Trophoblast cell (in vitro differentiated cells and primary cell): ENCODE results near the gene ZNF385C.
A peak's percentile ranks its signal among the peaks of the same experiment; 100 is the strongest.

Experiments
- DNase-seq, 2 donors: peaks; one replicate each; pipeline ENCODE4 v3.0.0-alpha.2; 2016
- H2AFZ ChIP-seq: 2 replicates; pipeline ENCODE4 v1.6.1; 2013; ENCODE audit warnings: low read length, moderate library complexity, mild to moderate bottlenecking; ENCODE audit not compliant: insufficient read depth, poor library complexity
- H2AK5ac ChIP-seq: 2 replicates; pipeline ENCODE4 v1.6.1; 2013; ENCODE audit warnings: mild to moderate bottlenecking, low read length
- H2BK120ac ChIP-seq: 2 replicates; pipeline ENCODE4 v1.6.1; 2013; ENCODE audit warnings: low read length, mild to moderate bottlenecking, moderate library complexity; ENCODE audit not compliant: insufficient read depth, poor library complexity
- H2BK12ac ChIP-seq: 2 replicates; pipeline ENCODE4 v1.6.1; 2013; ENCODE audit warnings: mild to moderate bottlenecking, low read length, moderate library complexity
- H2BK5ac ChIP-seq: 2 replicates; pipeline ENCODE4 v1.6.1; 2013; ENCODE audit warnings: low read length, low read depth, moderate library complexity, mild to moderate bottlenecking; ENCODE audit not compliant: poor library complexity
- H3K14ac ChIP-seq: 2 replicates; pipeline ENCODE4 v1.6.1; 2013; ENCODE audit warnings: mild to moderate bottlenecking, low read length
- H3K18ac ChIP-seq: 2 replicates; pipeline ENCODE4 v1.6.1; 2013; ENCODE audit warnings: mild to moderate bottlenecking, low read length
- H3K23ac ChIP-seq: 2 replicates; pipeline ENCODE4 v1.6.1; 2013; ENCODE audit warnings: low read length
- H3K27ac ChIP-seq: 2 replicates; pipeline ENCODE4 v1.5.1; 2013; ENCODE audit warnings: low read depth, mild to moderate bottlenecking, inconsistent platforms, low read length, moderate library complexity
- H3K27me3 ChIP-seq: 2 replicates; pipeline ENCODE4 v1.6.1; 2013; ENCODE audit warnings: inconsistent platforms, mild to moderate bottlenecking, low read length, moderate library complexity; ENCODE audit not compliant: insufficient read depth
- H3K36me3 ChIP-seq, 2 experiments: 1 replicate in 1 of 2; 2 replicates in 1 of 2; pipeline ENCODE4 v1.6.1; 2013; ENCODE audit warnings: low read length in 2 of 2, mild to moderate bottlenecking in 2 of 2, moderate library complexity in 1 of 2; ENCODE audit not compliant: insufficient read depth in 2 of 2, control insufficient read depth in 1 of 2
- H3K4ac ChIP-seq: 2 replicates; pipeline ENCODE4 v1.6.1; 2013; ENCODE audit warnings: low read depth, mild to moderate bottlenecking, low read length, moderate library complexity
- H3K4me1 ChIP-seq, 2 experiments: 1 replicate in 1 of 2; 2 replicates in 1 of 2; pipeline ENCODE4 v1.6.1; 2013; ENCODE audit warnings: low read length in 2 of 2, mild to moderate bottlenecking in 2 of 2, moderate library complexity in 1 of 2; ENCODE audit not compliant: insufficient read depth in 2 of 2, control insufficient read depth in 1 of 2
- H3K4me2 ChIP-seq: 2 replicates; pipeline ENCODE4 v1.6.1; 2013; ENCODE audit warnings: inconsistent platforms, mild to moderate bottlenecking, low read length, moderate library complexity
- H3K4me3 ChIP-seq: 2 replicates; pipeline ENCODE4 v1.5.1; 2013; ENCODE audit warnings: mild to moderate bottlenecking, low read depth, low read length, inconsistent platforms
- H3K79me1 ChIP-seq: one replicate; pipeline ENCODE4 v1.6.1; 2013; ENCODE audit warnings: low read length
- H3K79me2 ChIP-seq: 2 replicates; pipeline ENCODE4 v1.6.1; 2013; ENCODE audit warnings: low read length, mild to moderate bottlenecking; ENCODE audit not compliant: control insufficient read depth, insufficient read depth, poor library complexity
- H3K9ac ChIP-seq: 2 replicates; pipeline ENCODE4 v1.6.1; 2013; ENCODE audit warnings: mild to moderate bottlenecking, low read length
- H3K9me3 ChIP-seq: 2 replicates; pipeline ENCODE4 v1.6.1; 2013; ENCODE audit warnings: low read depth, mild to moderate bottlenecking, control low read depth, inconsistent platforms, low read length; ENCODE audit not compliant: insufficient read depth
- H4K12ac ChIP-seq: 2 replicates; pipeline ENCODE4 v1.6.1; 2013; ENCODE audit warnings: low read depth, mild to moderate bottlenecking, low read length, moderate library complexity
- H4K8ac ChIP-seq: 2 replicates; pipeline ENCODE4 v1.6.1; 2013; ENCODE audit warnings: low read depth, mild to moderate bottlenecking, low read length, moderate library complexity
- H4K91ac ChIP-seq: one replicate; pipeline ENCODE4 v1.6.1; 2013; ENCODE audit warnings: low read depth, mild to moderate bottlenecking, low read length, moderate library complexity
- WGBS: extraction: QIAGEN DNeasy Blood & Tissue Kit; methylation state at CpG from one replicate; pipeline ENCODE4 v1.1.7; 2013; ENCODE audit warnings: missing lambda C conversion rate; ENCODE audit not compliant: insufficient read length, insufficient coverage; ENCODE audit errors: extremely low coverage; 5-methylcytosine and 5-hydroxymethylcytosine counted together

Gene ZNF385C

DNA sequence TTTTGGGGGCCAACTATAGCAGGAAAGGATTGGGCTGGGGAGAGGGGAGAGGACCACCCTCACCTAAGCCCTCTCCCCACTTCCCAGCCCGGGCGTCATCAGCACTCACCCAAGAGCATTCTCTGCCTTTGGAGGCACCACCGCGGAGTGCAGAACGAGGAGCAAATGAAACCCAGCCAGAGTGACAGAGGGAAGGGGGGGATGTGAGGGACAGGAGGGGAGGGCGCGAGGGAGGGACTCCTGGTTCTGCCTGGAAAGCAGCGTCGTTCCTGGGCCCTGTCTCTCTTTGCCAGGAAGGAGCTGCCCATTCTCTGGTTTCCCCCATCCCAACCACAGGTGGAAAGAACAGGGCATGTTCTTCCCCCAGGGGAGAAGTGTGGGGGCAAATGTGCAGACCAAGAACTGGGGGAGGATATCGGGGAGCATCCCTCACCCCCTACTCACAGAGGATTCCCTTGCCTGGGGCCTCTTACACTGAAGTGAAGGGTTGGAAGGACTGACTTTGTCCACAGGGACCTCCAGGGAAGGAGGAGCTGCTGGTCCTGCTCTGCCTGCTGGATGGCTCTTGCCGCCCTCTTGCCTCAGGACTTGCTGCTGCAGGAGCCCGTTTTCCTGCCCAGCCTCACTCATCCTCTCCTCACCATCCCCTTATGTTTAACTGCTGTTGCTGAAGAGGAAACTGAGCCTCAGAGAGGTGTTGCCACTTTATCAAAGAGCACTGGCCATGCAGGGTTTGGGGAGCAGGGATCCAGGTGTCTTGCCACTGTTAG, 44.4 kb downstream of the ZNF385C start:
- Histone ChIP-seq H2BK12ac (no peak overlapping the region), H3K23ac (no peak overlapping the region), H3K14ac (no peak overlapping the region), H2BK5ac (no peak overlapping the region), H3K9me3 (peaks cover under 1% of the 10 kb centered on the region), H3K4me1 (peaks cover 3 to 6% of the 10 kb centered on the region in 2 experiments), H3K18ac (no peak overlapping the region), H3K4me2 (no peak overlapping the region), H4K91ac (no peak overlapping the region), H4K8ac (no peak overlapping the region), H4K12ac (no peak overlapping the region), H3K9ac (no peak overlapping the region), H3K27ac (no peak overlapping the region), H3K4me3 (no peak overlapping the region), H3K79me1 (no peaks in the 10 kb centered on the region), H2BK120ac (no peak overlapping the region), H2AK5ac (no peak overlapping the region), H3K4ac (no peak overlapping the region), H3K79me2 (peaks cover 1% of the 10 kb centered on the region), H3K27me3 (no peaks in the 10 kb centered on the region), H3K36me3 (no peaks in the 10 kb centered on the region), H2AFZ (no peak overlapping the region)
- DNase-seq: no peak
- WGBS: no CpG with 5 or more reads among the region's 12 CpGs

DNA sequence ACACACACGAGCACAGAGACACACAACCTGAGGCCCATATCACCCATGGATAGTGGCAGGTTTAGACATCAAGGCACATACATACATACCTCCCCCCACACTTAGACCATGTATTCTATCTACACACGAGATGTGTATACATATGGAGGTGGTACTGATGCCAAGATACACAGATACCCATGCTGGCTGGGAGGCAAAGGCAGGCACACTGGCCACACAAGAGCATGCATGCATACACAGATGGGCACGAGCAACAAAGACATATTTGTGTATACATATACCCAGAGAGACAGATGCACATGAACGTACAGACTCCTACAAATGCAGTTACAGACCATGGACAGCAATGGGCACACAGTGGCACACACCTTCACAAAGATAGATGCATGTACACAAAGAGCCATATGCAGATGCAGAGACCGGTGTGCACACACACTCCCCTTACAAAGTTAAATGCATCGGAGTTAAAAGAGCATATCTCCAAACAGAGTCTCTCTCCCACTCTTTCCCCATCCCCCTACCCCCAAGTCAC, 45.9 kb downstream of the ZNF385C start:
- Histone ChIP-seq H4K91ac (no peak overlapping the region), H2AFZ (no peak overlapping the region), H3K23ac (no peak overlapping the region), H3K36me3 (no peaks in the 10 kb centered on the region), H3K4me3 (no peak overlapping the region), H2AK5ac (no peak overlapping the region), H2BK5ac (no peak overlapping the region), H4K12ac (no peak overlapping the region), H2BK120ac (no peak overlapping the region), H2BK12ac (no peak overlapping the region), H3K4me1 (peaks cover 3 to 6% of the 10 kb centered on the region in 2 experiments), H3K18ac (no peak overlapping the region), H3K9me3 (no peaks in the 10 kb centered on the region), H3K27me3 (no peaks in the 10 kb centered on the region), H3K4me2 (no peak overlapping the region), H3K14ac (no peak overlapping the region), H3K79me2 (peaks cover 1% of the 10 kb centered on the region), H3K4ac (no peak overlapping the region), H4K8ac (no peak overlapping the region), H3K27ac (no peak overlapping the region), H3K79me1 (no peaks in the 10 kb centered on the region), H3K9ac (no peak overlapping the region)
- no CpG with 5 or more reads among the region's 6 CpGs for WGBS
- no peak for DNase-seq

DNA sequence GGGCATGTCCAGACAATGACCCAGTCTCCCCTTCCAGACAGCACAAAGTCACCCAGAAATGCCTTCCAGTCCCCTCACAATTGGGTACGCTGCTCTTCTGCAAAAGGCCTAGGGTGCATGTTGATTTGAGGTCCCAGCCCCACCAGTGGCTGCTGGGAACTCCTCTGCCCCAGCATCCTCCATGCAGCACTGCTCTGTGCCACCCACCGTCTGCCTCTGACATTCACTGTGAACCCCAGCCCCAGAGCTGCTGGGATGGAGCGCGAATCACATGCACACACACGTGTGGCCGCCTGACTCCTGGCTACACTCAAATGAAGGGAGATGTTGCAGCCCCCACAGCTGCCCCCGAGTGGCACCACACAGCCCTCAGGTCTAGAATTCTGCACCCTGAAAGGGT, 46.6 kb downstream of the ZNF385C start:
- Histone ChIP-seq H3K79me2 (peaks cover 1% of the 10 kb centered on the region), H2BK5ac (no peak overlapping the region), H3K9ac (no peak overlapping the region), H2AK5ac (no peak overlapping the region), H3K27me3 (no peaks in the 10 kb centered on the region), H3K79me1 (no peaks in the 10 kb centered on the region), H3K14ac (no peak overlapping the region), H2AFZ (no peak overlapping the region), H3K27ac (no peak overlapping the region), H4K8ac (no peak overlapping the region), H3K4me1 (peaks cover 3 to 6% of the 10 kb centered on the region in 2 experiments), H3K4me3 (no peak overlapping the region), H3K9me3 (no peaks in the 10 kb centered on the region), H2BK120ac (no peak overlapping the region), H3K36me3 (no peaks in the 10 kb centered on the region), H3K18ac (no peak overlapping the region), H3K4ac (no peak overlapping the region), H3K23ac (no peak overlapping the region), H4K12ac (no peak overlapping the region), H3K4me2 (no peak overlapping the region), H2BK12ac (no peak overlapping the region), H4K91ac (no peak overlapping the region)
- DNase-seq: no peak
- no CpG with 5 or more reads among the region's 7 CpGs for WGBS

DNA sequence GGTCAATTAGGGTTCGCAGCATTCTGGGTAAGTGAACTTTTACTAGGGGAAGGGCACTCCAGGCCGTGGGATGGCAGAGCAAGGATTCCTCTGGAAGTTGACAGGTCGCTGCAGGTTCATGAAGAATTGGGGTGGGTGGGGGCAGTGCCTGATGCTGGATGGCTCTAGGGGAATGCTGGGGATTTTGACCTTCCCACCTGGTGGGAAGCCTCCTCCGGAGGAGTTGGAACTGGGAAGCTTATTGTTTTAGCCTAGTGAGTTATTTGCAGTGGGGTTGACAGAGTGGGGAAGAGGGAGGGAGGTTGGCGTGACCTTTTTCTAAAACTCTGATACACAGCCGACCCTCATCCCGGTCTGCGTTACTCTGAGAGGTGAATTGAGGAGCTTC, 47.3 kb downstream of the ZNF385C start:
- H2AFZ ChIP-seq: peak overlapping the region; percentile 28
- no peak for DNase-seq
- H3K9ac ChIP-seq: no peak overlapping the region
- no peak overlapping the region for H2BK120ac ChIP-seq
- H3K27me3 ChIP-seq: no peaks in the 10 kb centered on the region
- H3K4me2 ChIP-seq: peak overlapping the region; percentile 79
- no peak overlapping the region for H4K91ac ChIP-seq
- no peaks in the 10 kb centered on the region for H3K79me1 ChIP-seq
- H2AK5ac ChIP-seq: no peak overlapping the region
- H4K12ac ChIP-seq: no peak overlapping the region
- no peak overlapping the region for H3K18ac ChIP-seq
- H3K27ac ChIP-seq: no peak overlapping the region
- H3K4me1 ChIP-seq: peaks cover 3 to 6% of the 10 kb centered on the region in 2 experiments
- WGBS: no CpG with 5 or more reads among the region's 8 CpGs
- H2BK5ac ChIP-seq: no peak overlapping the region
- no peak overlapping the region for H3K4ac ChIP-seq
- no peaks in the 10 kb centered on the region for H3K36me3 ChIP-seq
- H4K8ac ChIP-seq: no peak overlapping the region
- H3K9me3 ChIP-seq: no peaks in the 10 kb centered on the region
- H3K23ac ChIP-seq: no peak overlapping the region
- peaks cover 1% of the 10 kb centered on the region for H3K79me2 ChIP-seq
- no peak overlapping the region for H3K14ac ChIP-seq
- H2BK12ac ChIP-seq: no peak overlapping the region
- no peak overlapping the region for H3K4me3 ChIP-seq
